CD4-positive, alpha-beta T cell (primary cell): ENCODE measurements around the gene SYNGR4. TPM values are rescaled to one million over a fixed set of nuclear protein-coding genes. Genes with fewer than 3 reads are reported as not detected.

Experiments used
- ATAC-seq: fragments of 200-7000 bp; cut with Tn5 transposase; one replicate; pipeline ENCODE4 v1.10.0; 2022; ENCODE audit warnings: mild to moderate bottlenecking; ENCODE audit not compliant: poor library complexity
- CTCF ChIA-PET: fragments of 350-600 bp; sonication (Branson Sonifier 250); formaldehyde crosslinking; loops from one replicate; lab custom pipeline; 2021; ENCODE audit warnings: antibody characterized with exemption, inconsistent platforms; lab: Charles Lee
- POLR2A ChIA-PET: fragments of 350-600 bp; sonication (Branson Sonifier 250); formaldehyde crosslinking; loops from one replicate; lab custom pipeline; 2021; ENCODE audit warnings: antibody characterized with exemption, inconsistent platforms; lab: Charles Lee
- DNase-seq, 14 experiments: peaks; one replicate each; pipeline ENCODE4 v3.0.0-alpha.2; 2013 to 2020; ENCODE audit warnings: mixed read lengths in 2 of 14
- H3K27ac ChIP-seq, 2 donors: one replicate each; pipeline versions ENCODE4 v1.5.1 to v1.7.0; 2013; ENCODE audit warnings: low read length in 2 of 2, low read depth in 1 of 2, mild to moderate bottlenecking in 1 of 2
- H3K27me3 ChIP-seq, 2 experiments: 1 replicate in 1 of 2; 2 replicates in 1 of 2; pipeline versions ENCODE4 v1.6.1 to v1.7.0; 2013; ENCODE audit warnings: low read length in 2 of 2, control low read depth in 1 of 2, mild to moderate bottlenecking in 1 of 2, moderate library complexity in 1 of 2; ENCODE audit not compliant: insufficient read depth in 2 of 2, control insufficient read depth in 1 of 2
- H3K36me3 ChIP-seq: one replicate; pipeline ENCODE4 v1.6.1; 2013; ENCODE audit warnings: low read length, control low read depth; ENCODE audit not compliant: insufficient read depth
- H3K4me1 ChIP-seq: one replicate; pipeline ENCODE4 v1.6.1; 2013; ENCODE audit warnings: low read length, control low read depth; ENCODE audit not compliant: insufficient read depth
- H3K4me3 ChIP-seq: one replicate; pipeline ENCODE4 v1.5.1; 2013; ENCODE audit warnings: mild to moderate bottlenecking, low read length, moderate library complexity
- H3K9me3 ChIP-seq, 2 experiments: 1 replicate in 1 of 2; 2 replicates in 1 of 2; pipeline versions ENCODE4 v1.6.1 to v1.7.0; 2013; ENCODE audit warnings: low read length in 2 of 2, mild to moderate bottlenecking in 2 of 2, control low read depth in 1 of 2, moderate library complexity in 1 of 2; ENCODE audit not compliant: control insufficient read depth in 1 of 2, insufficient read depth in 1 of 2
- H3K27ac Mint-ChIP-seq: one replicate; pipeline ENCODE4 v1.8.0; 2020; ENCODE audit warnings: mixed read lengths
- H3K27me3 Mint-ChIP-seq: one replicate; pipeline ENCODE4 v1.8.0; 2021; ENCODE audit warnings: mixed read lengths
- H3K36me3 Mint-ChIP-seq: one replicate; pipeline ENCODE4 v1.8.0; 2021; ENCODE audit warnings: low read depth, mixed read lengths
- H3K4me1 Mint-ChIP-seq: one replicate; pipeline ENCODE4 v1.8.0; 2021; ENCODE audit warnings: low read depth, mixed read lengths
- H3K4me3 Mint-ChIP-seq: one replicate; pipeline ENCODE4 v1.8.0; 2020; ENCODE audit warnings: mild to moderate bottlenecking, mixed read lengths
- H3K9me3 Mint-ChIP-seq: one replicate; pipeline ENCODE4 v1.8.0; 2020; ENCODE audit warnings: mixed read lengths
- intact Hi-C, 2 experiments: fragments of 100-400 bp; cut with DNase I in 1 of 2; cut with micrococcal nuclease in 1 of 2; formaldehyde crosslinking; loops; one replicate each; pipeline versions ENCODE4 v1.15.1 to v1.9.0; 2023 to 2025; cut with DNase I, micrococcal nuclease
- total RNA-seq, 174 experiments: library from RNA in 2 of 174; stranded (reverse) in 2 of 174; gene quantifications; one replicate each; pipeline ENCODE4 v1.2.3 and lab custom pipeline; 2021 to 2026
- TF ChIP-seq, protein P1 (sequence below): fragments of 200-600 bp; IDR thresholded peaks from one replicate; pipeline ENCODE4 v1.8.0; 2022; ENCODE audit warnings: antibody characterized with exemption, mild to moderate bottlenecking

Gene SYNGR4
- total RNA-seq, 2 experiments from 2014 or later: not detected

DNA sequence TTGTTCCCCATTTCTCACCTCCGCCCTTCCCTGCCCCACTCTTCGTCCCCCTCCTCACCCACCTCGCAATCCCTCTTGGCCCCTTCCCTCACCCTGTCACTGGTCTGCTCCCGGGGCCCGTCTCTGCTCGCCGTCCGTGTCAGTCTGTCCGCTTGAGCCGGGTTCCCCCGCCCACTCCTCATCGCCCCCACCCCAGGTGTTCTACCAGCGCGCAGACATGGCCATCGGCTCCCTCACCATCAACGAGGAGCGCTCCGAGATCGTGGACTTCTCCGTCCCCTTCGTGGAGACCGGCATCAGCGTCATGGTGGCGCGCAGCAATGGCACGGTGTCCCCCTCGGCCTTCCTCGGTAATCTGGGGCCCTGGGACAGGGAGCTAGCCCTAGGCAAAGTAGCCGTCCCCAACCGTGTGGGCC is 51.6 kb downstream of the SYNGR4 start:
- H3K27ac Mint-ChIP-seq: no peak overlapping the region
- H3K36me3 ChIP-seq: no peaks in the 10 kb centered on the region
- ChIA-PET POLR2A (interaction anchor here (0.8 kb wide), 1 partner anchor 30 kb away, joined by 4 read pairs; no protein-coding TSS in a partner anchor), CTCF (interaction anchor here (1.2 to 1.9 kb wide), 2 partner anchors 24 to 74 kb away, joined by 3 to 5 read pairs; partner anchors contain the start of gene KDELR1)
- intact Hi-C loops: loop anchor here in 1 of 2 experiments (2.0 kb wide), 1 partner anchor 29 kb away; the partner anchor contains the start of gene GRWD1
- no peak for ATAC-seq
- H3K27me3 ChIP-seq: peaks cover 0 to 11% of the 10 kb centered on the region in 2 experiments
- peaks cover 29% of the 10 kb centered on the region for H3K4me1 Mint-ChIP-seq
- H3K27me3 Mint-ChIP-seq: peaks cover 22% of the 10 kb centered on the region
- H3K27ac ChIP-seq: no peak overlapping the region
- TF ChIP-seq, protein P1, sequence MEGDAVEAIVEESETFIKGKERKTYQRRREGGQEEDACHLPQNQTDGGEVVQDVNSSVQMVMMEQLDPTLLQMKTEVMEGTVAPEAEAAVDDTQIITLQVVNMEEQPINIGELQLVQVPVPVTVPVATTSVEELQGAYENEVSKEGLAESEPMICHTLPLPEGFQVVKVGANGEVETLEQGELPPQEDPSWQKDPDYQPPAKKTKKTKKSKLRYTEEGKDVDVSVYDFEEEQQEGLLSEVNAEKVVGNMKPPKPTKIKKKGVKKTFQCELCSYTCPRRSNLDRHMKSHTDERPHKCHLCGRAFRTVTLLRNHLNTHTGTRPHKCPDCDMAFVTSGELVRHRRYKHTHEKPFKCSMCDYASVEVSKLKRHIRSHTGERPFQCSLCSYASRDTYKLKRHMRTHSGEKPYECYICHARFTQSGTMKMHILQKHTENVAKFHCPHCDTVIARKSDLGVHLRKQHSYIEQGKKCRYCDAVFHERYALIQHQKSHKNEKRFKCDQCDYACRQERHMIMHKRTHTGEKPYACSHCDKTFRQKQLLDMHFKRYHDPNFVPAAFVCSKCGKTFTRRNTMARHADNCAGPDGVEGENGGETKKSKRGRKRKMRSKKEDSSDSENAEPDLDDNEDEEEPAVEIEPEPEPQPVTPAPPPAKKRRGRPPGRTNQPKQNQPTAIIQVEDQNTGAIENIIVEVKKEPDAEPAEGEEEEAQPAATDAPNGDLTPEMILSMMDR: no peak
- no peaks in the 10 kb centered on the region for H3K36me3 Mint-ChIP-seq
- H3K9me3 ChIP-seq: peaks cover 0 to 5% of the 10 kb centered on the region in 2 experiments
- H3K4me1 ChIP-seq: peaks cover 36% of the 10 kb centered on the region
- no peaks in the 10 kb centered on the region for H3K9me3 Mint-ChIP-seq
- H3K4me3 ChIP-seq: peak overlapping the region; percentile 12
- DNase-seq: no peak
- H3K4me3 Mint-ChIP-seq: no peak overlapping the region

DNA sequence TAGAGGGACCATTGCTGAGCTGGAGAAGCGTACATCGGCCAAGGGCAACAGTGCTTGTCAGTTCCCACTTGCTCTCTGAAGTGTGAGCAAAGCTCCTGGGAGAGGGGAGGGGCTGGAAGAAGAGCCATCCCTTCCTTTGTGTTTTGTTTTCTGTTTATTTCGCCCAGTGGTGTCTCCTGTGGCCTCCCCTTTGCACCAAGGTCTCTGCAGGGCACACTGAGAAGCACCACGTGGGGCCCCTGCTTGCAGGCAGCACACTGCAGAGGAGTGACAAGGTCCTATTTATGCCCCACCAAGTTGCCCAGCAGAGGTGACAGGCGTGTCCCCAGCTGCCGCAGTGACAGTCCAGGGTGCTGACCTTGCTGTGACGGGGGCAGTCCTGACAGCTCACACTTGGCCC is 53.3 kb downstream of the SYNGR4 start:
- TF ChIP-seq, protein P1: no peak
- H3K27ac Mint-ChIP-seq: no peak overlapping the region
- ATAC-seq (no peak), DNase-seq (no peak)
- H3K4me1 Mint-ChIP-seq: peaks cover 29% of the 10 kb centered on the region
- H3K4me3 Mint-ChIP-seq: no peak overlapping the region
- no peaks in the 10 kb centered on the region for H3K9me3 Mint-ChIP-seq
- H3K4me1 ChIP-seq: peaks cover 36% of the 10 kb centered on the region
- peaks cover 0 to 11% of the 10 kb centered on the region in 2 experiments for H3K27me3 ChIP-seq
- CTCF ChIA-PET: interaction anchor here (1.9 kb wide), 1 partner anchor 26 kb away, joined by 5 read pairs; the partner anchor contains the start of gene KDELR1
- no peaks in the 10 kb centered on the region for H3K36me3 Mint-ChIP-seq
- H3K27ac ChIP-seq: no peak overlapping the region
- no peak overlapping the region for H3K4me3 ChIP-seq
- peaks cover 22% of the 10 kb centered on the region for H3K27me3 Mint-ChIP-seq
- peaks cover 0 to 5% of the 10 kb centered on the region in 2 experiments for H3K9me3 ChIP-seq
- intact Hi-C loops: no loop called here
- H3K36me3 ChIP-seq: no peaks in the 10 kb centered on the region
- POLR2A ChIA-PET: no interaction called here

DNA sequence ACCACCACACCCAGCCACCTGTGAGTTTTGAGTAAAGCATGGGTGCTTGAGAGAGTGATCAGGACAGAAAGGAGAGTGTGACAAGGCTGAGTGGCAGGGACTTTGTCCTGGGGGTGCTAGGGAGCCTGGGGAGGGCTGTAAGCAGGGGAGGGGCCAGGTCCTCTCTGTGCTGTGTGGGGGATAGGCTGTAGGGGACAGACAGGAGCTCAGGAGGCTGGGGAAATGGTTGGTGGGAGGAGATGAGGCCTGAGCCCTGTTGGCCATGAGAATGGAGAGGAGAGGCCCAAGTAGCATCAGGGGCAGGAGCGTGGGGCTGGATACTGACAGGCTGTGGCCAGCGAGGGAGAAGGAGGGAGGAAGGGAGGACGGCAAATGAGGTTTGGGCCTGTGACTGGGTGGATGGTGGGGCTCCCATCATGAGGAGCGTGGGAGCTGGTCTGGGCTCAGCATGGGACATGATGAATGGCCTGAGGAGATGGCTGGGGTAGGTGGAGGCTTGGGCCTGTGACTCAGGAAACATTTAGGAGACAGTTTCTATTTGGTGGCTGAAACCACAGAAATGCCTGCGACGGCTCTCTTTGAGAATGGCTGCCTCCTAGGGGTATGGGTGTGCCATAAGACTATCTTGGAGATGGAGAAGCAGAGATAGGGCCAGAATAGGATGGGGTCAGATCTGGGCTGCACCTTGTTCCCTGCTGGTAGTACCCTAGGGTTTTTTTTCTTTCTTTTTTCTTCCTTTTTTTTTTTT is 54.3 kb downstream of the SYNGR4 start:
- no peaks in the 10 kb centered on the region for H3K36me3 ChIP-seq
- POLR2A ChIA-PET: no interaction called here
- peak overlapping the region; percentile 11 for H3K4me3 Mint-ChIP-seq
- CTCF ChIA-PET: no interaction called here
- H3K9me3 ChIP-seq: peaks cover 0 to 5% of the 10 kb centered on the region in 2 experiments
- H3K9me3 Mint-ChIP-seq: no peaks in the 10 kb centered on the region
- peaks cover 36% of the 10 kb centered on the region for H3K4me1 ChIP-seq
- H3K4me3 ChIP-seq: no peak overlapping the region
- H3K27ac ChIP-seq: no peak overlapping the region
- H3K27me3 ChIP-seq: peaks cover 0 to 11% of the 10 kb centered on the region in 2 experiments
- TF ChIP-seq, protein P1: no peak
- no peaks in the 10 kb centered on the region for H3K36me3 Mint-ChIP-seq
- H3K4me1 Mint-ChIP-seq: peaks cover 26% of the 10 kb centered on the region
- H3K27ac Mint-ChIP-seq: no peak overlapping the region
- intact Hi-C loops: no loop called here
- DNase-seq (peak in 1 of 14 experiments; percentile 38), ATAC-seq (no peak)
- H3K27me3 Mint-ChIP-seq: peaks cover 27% of the 10 kb centered on the region
